Daoy (cell line): ENCODE data around the gene MRPL14. TPM values are rescaled to one million over a fixed set of nuclear protein-coding genes. Genes with fewer than 3 reads are reported as not detected.
"Not testable (repeated sequence)": the region's sequence is repeated elsewhere in the genome, so short reads cannot be mapped to it uniquely, and the experiment has no call there.

ENCODE experiments used
- DNase-seq: peaks from one replicate; pipeline ENCODE4 v3.0.0-alpha.2; 2015; ENCODE audit warnings: low read depth
- total RNA-seq: library from RNA; depleted of rRNA; stranded (reverse); fragments of >200 nt; shearing (Covaris generic); gene quantifications from 2 replicates; pipeline ENCODE4 v1.2.3, GENCODE V29; 2014

MRPL14 gene
- total RNA-seq, 1 experiment from 2014 or later, result 143 TPM

GRCh38 chr6:44150317-44150917 is 23.2 kb upstream of the MRPL14 start:
- DNase-seq, result no peak

GRCh38 chr6:44149369-44150012 is 22.2 kb upstream of the MRPL14 start:
- no peak for DNase-seq

DNA sequence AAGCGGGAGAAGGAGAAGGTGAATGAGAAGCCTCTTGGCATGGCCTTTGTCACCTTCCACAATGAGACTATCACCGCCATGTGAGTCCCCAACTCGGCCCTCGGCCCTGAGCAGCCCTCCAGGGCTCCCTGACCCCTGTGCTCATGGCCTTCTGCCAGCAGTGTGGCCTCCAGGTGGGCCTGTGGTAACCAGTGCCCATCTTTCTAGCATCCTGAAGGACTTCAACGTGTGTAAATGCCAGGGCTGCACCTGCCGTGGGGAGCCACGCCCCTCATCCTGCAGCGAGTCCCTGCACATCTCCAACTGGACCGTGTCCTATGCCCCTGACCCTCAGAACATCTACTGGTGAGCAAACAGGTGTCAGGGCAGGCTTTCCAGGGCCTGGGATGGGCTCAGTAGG is 21.1 kb upstream of the MRPL14 start:
- DNase-seq, result no peak

GRCh38 chr6:44147256-44147655 is 20.0 kb upstream of the MRPL14 start:
- DNase-seq, result no peak

DNA sequence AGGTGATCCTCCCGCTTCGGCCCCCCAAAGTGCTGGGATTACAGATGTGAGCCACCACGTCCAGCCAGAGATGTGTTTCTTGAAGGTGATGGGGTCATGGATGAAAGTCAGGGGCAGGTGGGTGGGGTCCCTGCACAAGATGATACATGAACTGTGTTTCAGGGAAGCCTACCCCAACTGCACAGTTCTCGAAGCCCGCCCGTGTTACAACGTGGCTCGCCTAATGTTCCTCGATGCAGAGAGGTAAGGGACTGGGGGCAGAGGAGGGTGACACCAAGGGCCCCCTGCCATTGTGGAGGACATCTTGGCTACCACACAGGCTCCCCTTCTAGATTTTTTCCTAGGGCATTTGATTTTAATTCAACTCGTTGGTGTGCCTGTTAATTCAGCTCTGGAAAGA is 19.4 kb upstream of the MRPL14 start:
- DNase-seq, result no peak

DNA sequence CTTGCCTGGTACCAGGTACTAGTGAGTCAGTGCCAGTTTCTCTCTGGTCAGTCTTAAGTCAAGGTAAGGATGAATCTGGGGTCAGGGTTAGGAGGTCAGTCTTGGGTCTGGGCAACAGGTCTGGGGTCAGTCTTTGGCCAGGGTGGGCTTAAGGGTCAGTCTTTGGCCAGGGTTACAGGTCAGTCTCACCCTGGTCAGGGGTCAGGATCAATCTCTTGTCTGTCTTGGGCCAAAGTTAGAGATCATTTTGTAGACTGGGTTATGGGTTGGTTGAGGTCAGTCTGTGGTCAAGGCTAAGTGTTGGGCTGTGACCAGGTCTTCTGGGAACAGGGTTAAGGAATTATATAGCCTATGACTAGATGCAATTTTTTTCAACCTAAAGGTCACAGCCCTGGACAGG is 18.6 kb upstream of the MRPL14 start:
- DNase-seq, result no peak

DNA sequence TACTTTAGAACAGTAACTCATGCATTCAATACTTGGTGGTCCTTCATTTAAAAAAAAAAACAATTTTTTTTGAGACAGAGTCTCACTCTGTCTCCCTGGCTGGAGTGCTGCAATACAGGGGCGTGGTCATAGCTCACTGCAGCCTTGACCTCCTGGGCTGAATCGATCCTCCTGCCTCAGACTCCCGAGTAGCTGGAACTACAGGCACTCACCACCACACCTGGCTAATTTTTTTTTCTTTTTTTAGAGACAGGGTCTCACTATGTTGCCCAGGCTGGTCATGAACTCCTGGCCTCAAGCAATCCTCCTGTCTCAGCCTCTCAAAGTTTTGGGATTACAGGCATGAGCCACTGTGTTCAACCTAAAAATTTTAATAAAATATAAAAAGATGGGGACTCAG is 17.3 kb upstream of the MRPL14 start:
- not testable (repeated sequence) for DNase-seq

DNA sequence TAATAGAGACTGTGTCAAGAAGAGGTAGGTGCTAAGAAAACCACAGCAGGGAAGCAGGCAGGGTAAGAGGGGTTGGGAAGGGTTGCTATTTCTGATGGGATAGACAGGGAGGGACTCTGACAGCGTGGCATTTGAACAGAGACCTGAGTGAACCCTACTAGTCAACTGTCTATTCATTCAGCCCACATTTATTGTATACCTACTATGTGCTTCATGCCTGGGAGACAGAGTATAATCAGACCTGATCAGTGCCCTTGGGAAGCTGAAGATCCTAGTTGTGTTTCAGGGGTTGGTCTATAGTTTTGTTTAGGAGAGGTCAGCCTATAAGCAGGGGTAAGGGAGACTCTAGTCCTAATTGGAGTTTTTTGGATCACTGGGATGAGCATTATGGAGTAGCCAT is 16.5 kb upstream of the MRPL14 start:
- no peak for DNase-seq

GRCh38 chr6:44142835-44143234 is 15.6 kb upstream of the MRPL14 start:
- DNase-seq, result no peak

DNA sequence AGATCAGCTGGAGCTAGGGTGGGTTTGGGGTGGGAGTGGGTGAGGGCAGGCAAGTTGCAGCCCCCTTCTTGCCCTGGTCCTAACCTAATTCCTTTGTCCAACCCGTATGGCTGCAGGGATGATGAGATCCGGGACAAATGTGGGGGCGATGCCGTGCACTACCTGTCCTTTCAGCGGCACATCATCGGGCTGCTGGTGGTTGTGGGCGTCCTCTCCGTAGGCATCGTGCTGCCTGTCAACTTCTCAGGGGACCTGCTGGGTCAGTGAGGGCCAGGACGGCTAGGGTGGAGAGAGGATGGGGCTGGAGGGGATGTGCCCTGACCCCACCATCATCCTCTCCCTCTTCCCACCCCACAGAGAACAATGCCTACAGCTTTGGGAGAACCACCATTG is 12.1 kb upstream of the MRPL14 start:
- DNase-seq, result no peak

GRCh38 chr6:44138717-44139350 is 11.6 kb upstream of the MRPL14 start:
- no peak for DNase-seq

DNA sequence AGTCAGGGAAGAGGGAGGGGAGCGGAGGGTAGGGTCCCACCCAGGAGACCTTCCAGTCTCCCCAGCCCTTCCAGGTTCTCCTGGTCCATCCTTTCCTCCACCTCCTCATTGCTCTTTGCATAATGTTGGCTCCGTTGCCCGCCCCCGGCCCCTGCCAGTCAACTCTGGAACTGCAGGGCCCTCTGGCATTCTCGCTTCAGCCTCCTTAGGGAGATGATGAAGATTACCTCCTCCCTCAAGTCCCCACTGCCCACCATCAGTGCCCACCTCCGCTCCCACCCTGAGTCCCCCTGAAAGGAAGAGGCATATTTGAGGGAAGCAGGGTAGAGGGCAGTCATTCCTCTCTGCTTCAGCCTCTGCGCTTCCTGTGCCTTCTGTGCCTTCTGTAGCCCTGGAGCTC is 8.6 kb upstream of the MRPL14 start:
- no peak for DNase-seq

DNA sequence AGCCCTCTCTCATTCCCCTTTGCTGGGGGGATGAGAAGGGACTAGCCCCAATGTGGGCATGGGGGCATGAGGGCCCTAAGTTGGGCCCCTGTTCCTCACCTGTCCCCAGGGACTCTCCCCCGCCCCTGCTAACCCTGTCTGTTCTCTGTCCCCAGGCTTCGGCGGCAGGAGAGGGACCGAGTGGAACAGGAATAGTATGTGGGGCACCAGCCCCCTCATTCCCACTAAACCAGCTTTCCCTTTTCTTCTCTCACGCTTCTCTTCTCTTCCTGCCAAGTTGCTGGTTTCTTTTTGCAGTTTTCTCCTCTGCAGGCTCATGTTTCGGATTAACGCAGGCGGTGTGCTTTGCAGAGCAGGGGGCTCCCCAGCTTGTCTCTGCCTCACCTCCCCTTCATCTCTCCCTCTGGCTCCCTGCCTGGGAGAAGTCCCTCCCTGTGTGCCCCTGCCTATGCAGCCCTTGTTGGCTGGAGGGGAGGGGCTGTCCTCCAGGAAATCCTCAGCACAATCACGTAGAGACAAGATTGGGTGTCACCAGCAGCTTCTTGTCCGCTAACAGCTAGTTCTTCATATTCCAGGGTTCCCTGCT is 8.0 kb upstream of the MRPL14 start:
- DNase-seq, result no peak

DNA sequence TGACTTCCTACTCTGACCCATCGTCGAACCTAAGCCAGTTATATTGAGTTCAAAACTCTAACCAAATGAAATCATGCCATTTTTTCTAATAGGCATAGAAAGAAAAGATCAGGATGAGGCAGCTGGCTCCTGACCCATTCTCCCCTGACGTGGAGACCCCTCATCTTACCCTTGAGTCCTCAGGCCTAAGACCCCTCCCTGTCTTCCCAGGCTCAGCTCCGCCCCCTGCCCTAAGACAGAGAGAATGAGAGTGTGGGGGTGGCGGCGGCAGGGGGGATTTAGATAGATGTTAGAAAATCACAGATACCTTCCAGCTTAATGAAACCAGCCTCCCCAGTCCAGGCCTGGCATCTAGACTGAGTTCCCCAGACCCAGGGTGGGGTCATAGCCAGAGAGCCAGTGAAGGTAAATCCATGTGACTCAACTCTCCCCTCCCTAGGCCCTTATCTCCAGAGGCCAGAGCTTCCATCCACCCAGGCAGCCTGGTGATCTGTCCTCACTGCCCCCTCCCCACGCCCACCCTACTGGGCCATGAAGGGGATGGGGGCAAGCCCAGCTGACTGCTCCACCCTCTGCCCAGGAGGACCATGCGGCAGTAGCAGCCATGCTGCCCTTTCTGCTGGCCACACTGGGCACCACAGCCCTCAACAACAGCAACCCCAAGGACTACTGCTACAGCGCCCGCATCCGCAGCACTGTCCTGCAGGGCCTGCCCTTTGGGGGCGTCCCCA is 6.9 kb upstream of the MRPL14 start:
- DNase-seq, result no peak

GRCh38 chr6:44133003-44133931 is 6.0 kb upstream of the MRPL14 start:
- DNase-seq, result peak; percentile 49

GRCh38 chr6:44132476-44132875 is 5.2 kb upstream of the MRPL14 start:
- DNase-seq, result no peak

GRCh38 chr6:44131892-44132291 is 4.6 kb upstream of the MRPL14 start:
- DNase-seq, result no peak

DNA sequence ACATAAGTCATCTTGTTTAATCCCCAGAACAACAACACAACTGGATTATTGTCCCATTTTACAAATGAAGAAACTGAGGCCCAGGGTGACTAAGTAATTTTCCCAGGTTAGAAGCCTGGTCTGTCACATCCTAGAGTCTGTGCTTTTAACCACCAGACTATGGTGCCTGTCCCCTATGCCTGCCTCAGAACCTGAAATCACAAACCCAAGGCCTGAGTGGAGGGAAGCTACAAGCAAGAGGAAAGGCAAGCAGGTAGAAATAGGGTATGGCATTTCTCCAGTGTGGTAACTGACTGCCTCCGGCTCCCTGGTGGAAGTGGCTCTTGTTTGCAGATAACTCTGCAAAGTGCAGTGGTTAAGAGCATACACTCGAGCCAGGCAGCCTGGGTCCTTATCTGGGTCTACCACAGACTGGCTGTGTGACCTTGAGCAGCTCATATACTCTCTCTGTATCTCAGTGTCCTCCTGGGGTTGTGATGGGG is 2.6 kb upstream of the MRPL14 start:
- no peak for DNase-seq

DNA sequence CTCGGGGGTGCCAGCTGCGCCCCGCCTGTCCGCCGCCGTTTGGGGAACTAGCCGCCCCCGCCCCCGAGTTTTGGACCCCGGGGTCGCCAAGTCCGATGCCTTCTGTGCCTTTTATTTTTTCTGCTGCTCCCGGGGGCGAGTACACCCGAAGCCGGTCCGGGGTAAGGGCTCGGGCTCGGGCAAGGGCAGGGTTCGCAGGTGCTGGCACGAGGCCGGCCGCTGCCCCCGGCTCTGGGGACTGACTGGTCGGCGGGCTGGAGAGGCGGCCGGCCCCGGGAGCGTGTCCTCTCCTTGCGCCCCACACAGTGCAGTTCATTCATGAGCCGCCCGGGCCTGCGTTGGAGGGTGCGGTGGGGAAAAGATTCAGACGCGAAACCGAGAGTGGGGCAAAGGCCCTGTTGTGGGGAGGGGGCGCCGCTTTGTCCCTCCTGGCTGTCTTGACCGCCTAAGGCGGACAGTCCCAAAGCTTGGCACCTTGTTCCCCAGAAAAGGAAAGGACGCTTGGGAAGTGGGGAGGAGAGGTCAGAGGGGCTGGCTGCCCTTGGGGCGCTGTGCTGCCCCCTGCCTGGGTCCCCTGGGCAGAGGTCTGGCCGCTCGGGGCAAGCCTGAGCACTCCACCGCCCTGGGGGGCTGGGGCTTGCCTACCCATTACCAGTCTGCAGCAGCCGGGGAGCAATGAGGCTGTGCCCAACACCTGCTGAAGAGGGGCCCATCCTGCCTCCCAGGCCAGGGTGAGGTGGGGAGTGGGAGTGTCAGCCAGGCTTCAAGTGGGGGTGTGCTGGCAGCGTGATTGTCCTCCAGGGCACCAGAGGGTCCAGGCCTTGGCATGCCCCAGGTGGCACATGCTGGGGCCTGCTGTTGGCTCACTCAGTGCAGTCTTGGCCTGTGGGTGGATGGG is 1.0 kb upstream of the MRPL14 start:
- DNase-seq, result peak; percentile 39
